B cell (primary cell): ENCODE data around the gene DCP1A.

Experiments used
- CTCF ChIP-seq: fragments of 200-600 bp; IDR thresholded peaks from one replicate; pipeline ENCODE4 v1.8.0; 2022; ENCODE audit warnings: antibody characterized with exemption, mild to moderate bottlenecking
- EZH2 ChIP-seq: IDR thresholded peaks from 2 replicates; pipeline ENCODE4 v1.6.1; 2012; ENCODE audit warnings: borderline replicate concordance, low read depth, mild to moderate bottlenecking, moderate library complexity, low read length; ENCODE audit not compliant: insufficient read depth, poor library complexity, severe bottlenecking

- no peak for TF ChIP-seq CTCF
- no peak for TF ChIP-seq EZH2
These were observed 33.0 kb upstream of the DCP1A start for GRCh38 chr3:53380306-53380705.
